GM10847 (cell line): ENCODE measurements around the gene CTAG1A.
"Not testable (repeated sequence)": the region's sequence is repeated elsewhere in the genome, so short reads cannot be mapped to it uniquely, and the experiment has no call there.

Experiments
- POLR2A ChIP-seq: IDR thresholded peaks from 2 replicates; pipeline ENCODE4 v1.6.1; 2011; ENCODE audit not compliant: insufficient read length; ENCODE audit errors: extremely low read depth

The CTAG1A gene

GRCh38 chrX:154584585-154585183 lies at the start of gene CTAG1A:
Gene CTAG1A (plus strand): TSS chrX:154585133. CDS start chrX:154585207, 74 bp downstream.
- not testable (repeated sequence) for TF ChIP-seq POLR2A

DNA sequence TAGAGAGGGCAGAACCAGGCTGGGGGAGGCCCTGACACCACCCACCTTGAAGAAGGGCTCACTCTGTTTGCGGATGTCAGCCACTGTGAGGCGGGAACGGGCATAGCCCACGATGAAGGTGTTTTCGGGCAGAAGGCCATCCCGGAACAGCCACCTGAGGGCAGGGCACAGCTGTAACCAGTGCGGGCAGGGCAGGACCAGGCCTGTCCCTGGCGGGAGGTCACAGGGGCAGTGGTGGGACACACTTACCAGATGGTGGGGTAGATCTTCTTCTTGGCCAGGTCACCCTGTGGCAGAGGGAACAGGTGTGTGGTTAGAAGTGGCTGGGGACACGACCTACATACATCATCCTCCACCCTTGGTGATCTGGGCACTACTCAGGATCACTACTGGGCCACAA lies 49.0 kb upstream of the CTAG1A start:
- no peak for TF ChIP-seq POLR2A

DNA sequence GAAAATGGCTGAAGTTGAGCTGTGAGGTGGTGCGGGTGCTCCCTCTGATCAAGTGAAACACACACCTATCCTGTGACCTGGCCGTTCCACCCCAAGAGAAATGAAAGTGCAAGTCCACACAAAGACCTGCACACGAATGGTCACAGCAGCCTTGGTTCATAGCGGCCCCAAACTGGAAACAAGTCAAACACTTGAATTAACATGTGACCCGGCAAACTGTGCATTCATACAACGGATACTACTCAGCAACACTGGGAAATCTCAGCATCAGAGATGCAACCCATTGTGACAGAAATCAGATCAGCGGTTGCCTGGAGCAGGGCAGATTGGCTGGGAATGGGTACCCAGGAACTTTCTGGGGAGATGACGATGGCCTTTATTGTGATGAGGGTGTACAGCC lies 45.9 kb upstream of the CTAG1A start:
- no peak for TF ChIP-seq POLR2A

- TF ChIP-seq POLR2A = no peak
Measured at GRCh38 chrX:154540897-154541535, 43.9 kb upstream of the CTAG1A start.

- no peak for TF ChIP-seq POLR2A
Measured at GRCh38 chrX:154541589-154541895, 43.4 kb upstream of the CTAG1A start.

DNA sequence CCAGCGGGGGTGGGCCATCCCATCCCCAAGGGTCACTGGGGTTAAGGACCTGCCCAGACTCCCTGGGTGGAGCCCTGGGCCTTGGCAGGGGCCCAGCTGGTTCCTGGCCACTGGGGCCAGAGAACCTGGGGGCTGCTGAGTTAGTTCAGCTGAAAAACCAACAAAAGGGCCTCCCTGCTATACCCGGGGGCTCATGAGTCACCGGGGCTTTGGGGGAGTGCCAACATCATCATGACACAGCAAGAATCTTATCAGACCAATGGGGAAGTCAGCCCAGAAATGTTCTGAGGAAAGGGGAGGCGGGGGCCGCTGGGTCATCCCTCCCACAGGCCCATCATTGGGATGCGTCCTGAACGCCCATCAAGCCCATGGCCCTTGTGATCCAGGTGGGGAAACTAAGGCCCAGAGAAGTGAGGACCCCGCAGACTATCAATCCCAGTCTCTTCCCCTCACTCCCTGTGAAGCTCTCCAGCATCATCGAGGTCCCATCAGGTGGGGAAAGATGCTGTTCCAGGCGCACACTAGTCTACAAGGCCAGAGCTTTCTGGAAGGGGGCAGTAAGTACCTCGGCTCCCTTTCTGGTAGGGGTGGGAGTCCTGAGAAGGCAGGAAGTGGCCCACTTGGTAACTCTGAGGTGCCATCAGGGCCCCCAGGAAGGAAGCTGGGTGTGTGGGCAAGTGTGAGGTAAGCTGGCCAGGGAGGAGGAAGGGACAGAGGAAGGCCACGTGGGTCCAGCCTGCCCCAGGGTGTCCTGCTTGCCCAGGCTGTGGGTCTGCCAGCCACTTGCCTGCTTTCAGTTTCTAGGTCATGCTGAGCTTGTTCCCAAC lies 42.8 kb upstream of the CTAG1A start:
- no peak for TF ChIP-seq POLR2A

DNA sequence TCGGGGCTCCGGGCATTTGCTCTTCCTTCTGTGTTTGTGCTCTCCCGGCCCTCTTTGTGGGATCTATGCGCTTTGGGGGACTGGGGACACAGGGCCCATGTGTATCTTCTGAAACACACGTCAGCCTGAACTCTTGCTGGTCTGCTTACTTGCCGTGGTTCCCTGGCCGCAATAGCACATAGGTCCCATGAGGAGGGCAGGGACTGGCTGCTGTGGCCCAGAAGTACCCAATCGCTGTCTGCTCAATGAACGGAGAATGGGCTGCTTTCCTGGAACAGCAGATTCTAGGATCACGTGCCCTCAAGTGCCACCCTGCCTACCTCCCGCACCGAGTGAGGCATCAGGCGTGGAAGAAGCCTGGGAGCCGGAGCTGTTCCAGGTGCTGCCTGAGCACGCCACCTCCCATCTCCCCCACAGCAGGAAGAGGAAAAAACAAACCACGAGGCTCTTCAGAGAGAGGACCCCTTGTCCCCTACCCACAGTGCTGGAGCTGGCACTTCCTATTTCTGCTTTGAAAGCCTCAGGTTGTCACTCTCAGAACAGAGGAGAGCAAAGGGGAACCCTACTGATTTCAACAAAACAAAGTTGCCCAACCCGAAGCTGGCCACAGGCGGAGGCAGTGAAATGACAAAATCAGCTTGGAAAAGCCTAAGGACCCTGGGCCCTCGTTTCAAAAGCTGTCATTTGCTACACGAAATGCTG lies 42.1 kb upstream of the CTAG1A start:
- no peak for TF ChIP-seq POLR2A

DNA sequence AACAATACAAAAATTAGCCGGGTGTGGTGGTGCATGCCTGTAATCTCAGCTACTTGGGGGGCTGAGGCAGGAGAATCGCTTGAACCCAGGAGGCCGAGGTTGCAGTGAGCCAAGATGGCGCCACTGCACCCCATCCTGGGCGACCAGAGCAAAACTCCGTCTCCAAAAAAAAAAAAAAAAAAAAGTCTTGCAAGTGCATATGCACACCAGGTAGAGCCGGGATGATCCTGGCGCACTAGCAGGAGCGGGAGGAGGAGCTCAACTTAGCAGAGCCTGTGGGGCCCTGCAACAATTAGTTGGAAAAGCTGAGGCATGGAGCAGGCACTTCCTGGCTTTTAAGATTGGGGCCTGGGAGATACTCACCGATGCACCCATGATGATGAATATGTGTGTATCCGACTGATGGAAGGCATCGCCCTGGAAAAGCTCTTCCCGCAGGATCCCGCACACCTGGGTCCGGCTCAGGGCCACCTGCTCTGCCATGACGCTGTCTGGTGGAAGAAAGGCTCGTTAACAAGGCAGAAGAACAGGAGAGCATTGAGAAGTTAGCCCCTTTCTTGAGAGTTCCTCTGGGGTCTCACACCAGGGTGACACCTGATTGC lies 39.2 kb upstream of the CTAG1A start:
- no peak for TF ChIP-seq POLR2A

DNA sequence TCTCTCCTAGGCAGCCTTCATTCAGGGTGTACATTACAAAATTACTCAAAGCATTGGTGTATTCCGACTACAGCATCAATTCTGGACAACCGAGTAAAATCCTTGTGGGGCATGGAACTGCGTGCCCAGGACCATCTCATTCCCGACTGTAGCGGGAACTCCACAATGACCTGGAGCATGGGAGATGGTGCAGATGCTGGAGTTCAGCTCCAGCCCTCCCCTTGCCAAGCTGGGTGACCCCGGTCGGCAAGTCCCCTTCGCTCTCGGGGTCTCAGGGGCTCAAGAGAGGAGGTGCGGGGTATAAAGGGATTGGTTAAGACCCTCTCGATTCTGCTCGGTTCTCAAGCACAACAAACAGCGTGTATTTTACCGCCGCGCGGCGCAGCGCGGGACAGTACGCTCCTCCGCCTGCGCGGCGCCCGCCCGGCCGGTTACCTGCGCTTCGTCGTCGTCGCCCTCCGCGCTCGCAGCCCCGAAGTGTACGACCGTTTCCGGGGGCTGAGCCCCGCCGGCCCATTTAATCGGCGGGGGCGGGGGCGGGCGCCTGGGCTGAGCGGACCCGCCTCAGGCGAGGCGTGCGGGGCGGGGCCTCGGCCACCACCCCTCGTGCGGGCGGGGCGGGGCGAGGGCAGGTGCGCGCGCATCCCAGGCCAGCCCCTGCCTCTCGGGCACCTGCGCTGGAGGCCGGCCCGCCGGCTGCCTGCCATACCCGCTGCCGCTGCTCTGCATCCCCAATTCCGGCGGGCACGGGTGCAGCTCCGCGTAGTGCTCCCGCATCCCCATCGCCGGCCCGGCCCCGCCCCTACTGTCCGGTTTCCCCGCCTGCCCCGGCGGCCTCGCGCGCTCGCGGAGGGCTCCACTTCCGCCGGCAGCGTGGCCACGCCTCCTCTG lies 38.3 kb upstream of the CTAG1A start, which contains the start of gene G6PD:
TSS of gene G6PD (minus strand) at position 493 of the 891 bp plus-strand sequence. CDS start 691 bp downstream, outside the sequence.
- peak; percentile 53 for TF ChIP-seq POLR2A

- peak; percentile 20 for TF ChIP-seq POLR2A
Measured at GRCh38 chrX:154547245-154548027, 37.5 kb upstream of the CTAG1A start, which contains the start of gene IKBKG. Gene IKBKG (plus strand): TSS chrX:154547620. CDS start chrX:154552003, 4,383 bp downstream.

GRCh38 chrX:154548028-154548316 lies 37.0 kb upstream of the CTAG1A start:
- no peak for TF ChIP-seq POLR2A

DNA sequence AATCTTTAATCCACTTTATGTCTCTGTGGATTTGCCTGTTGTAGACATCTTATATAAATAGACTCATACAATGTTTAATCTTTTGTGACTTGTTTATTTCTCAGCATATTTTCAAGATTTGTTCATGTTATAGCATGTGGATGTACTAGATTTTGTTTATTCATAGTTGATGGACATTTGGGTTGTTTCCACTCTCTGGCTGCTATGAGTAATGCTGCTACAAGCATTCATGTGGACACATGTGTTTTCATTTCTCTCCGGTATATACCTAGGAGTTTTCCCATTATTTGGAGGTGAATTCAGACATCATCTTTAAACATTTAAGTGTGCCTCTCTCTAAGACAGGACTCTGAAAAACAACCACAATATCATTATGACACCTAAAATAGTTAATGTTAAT lies 35.2 kb upstream of the CTAG1A start:
- no peak for TF ChIP-seq POLR2A

GRCh38 chrX:154592505-154592904 lies 7.6 kb downstream of the CTAG1A start:
- TF ChIP-seq POLR2A = no peak
